Measurements from ENCODE around the gene CHORDC1.

The CHORDC1 gene

DNA sequence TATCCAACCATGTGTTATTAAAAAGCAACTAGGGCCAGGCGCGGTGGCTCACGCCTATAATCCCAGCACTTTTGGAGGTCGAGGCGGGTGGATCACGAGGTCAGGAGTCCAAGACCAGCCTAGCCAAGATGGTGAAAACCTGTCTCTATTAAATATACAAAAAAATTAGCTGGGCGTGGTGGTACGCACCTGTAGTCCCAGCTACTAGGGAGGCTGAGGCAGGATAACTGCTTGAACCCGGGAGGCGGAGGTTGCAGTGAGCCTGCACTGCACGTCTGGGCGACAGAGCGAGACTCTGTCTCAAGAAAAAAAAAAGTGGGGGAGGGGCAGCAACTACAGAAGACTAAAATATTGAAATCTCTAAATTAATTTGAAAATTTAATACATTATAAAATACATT lies 18.4 kb downstream of the CHORDC1 start:
- WGBS (ENCODE audit: insufficient coverage) = 100% methylated on average over 1 of the region's 13 CpGs
- H3K27me3 ChIP-seq (replicated peaks in 2 of 5; ENCODE audit: control insufficient read depth in 4 of 5, insufficient read depth in 5 of 5, low read length in 4 of 5) = no peaks in the 10 kb centered on the region
- no peak overlapping the region for H3K27ac ChIP-seq (ENCODE audit: insufficient read depth in 1 of 2, low read depth in 1 of 2, low read length in 2 of 2, poor library complexity in 1 of 2, severe bottlenecking in 2 of 2)
- CTCF ChIA-PET = interaction anchor here (1.1 to 1.9 kb wide), 6 partner anchors 10 to 76 kb away, joined by 3 to 8 read pairs (median 3); partner anchors contain the start of gene CHORDC1
- H3K36me3 ChIP-seq (ENCODE audit: control insufficient read depth in 4 of 4, insufficient read depth in 4 of 4, low read length in 3 of 4) = peaks cover 6 to 49% (median 27%) of the 10 kb centered on the region in 4 experiments
- no peak overlapping the region for H3K4me3 ChIP-seq (ENCODE audit: control insufficient read depth in 1 of 7, extremely low read depth in 1 of 7, insufficient read depth in 4 of 7, low read depth in 2 of 7, low read length in 6 of 7)
- no peak for DNase-seq
- POLR2A ChIA-PET = no interaction called here
- H3K4me1 ChIP-seq (ENCODE audit: control extremely low read depth in 1 of 4, control insufficient read depth in 4 of 4, insufficient read depth in 4 of 4, low read length in 3 of 4) = no peaks in the 10 kb centered on the region
- H3K9me3 ChIP-seq (ENCODE audit: control extremely low read depth in 1 of 5, control insufficient read depth in 4 of 5, insufficient read depth in 2 of 5, low read depth in 1 of 5, low read length in 4 of 5) = no peaks in the 10 kb centered on the region

DNA sequence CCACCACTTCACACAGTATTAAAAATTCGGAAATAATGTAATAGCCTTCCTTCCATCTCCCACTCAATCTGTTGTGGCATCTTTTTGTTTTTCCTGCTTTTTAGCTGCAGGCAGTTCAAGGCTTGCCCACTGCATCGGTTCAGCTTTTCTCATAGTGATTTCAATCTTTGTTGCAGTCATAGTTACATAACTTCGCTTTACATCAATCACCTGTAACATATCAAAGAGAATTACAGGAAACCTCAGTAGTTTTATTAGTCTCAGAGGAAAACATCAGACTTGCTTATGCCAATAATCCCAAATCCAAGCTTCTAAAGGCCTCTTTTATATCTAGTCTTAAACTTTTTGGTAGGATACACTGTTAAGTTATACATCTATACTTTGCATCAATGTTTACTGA lies 20.5 kb downstream of the CHORDC1 start:
- no peak for DNase-seq
- Histone ChIP-seq H3K9me3 (ENCODE audit: control extremely low read depth in 1 of 5, control insufficient read depth in 4 of 5, insufficient read depth in 2 of 5, low read depth in 1 of 5, low read length in 4 of 5) (no peaks in the 10 kb centered on the region), H3K27ac (ENCODE audit: insufficient read depth in 1 of 2, low read depth in 1 of 2, low read length in 2 of 2, poor library complexity in 1 of 2, severe bottlenecking in 2 of 2) (no peak overlapping the region), H3K27me3 (replicated peaks in 2 of 5; ENCODE audit: control insufficient read depth in 4 of 5, insufficient read depth in 5 of 5, low read length in 4 of 5) (no peaks in the 10 kb centered on the region), H3K4me3 (ENCODE audit: control insufficient read depth in 1 of 7, extremely low read depth in 1 of 7, insufficient read depth in 4 of 7, low read depth in 2 of 7, low read length in 6 of 7) (no peak overlapping the region), H3K36me3 (ENCODE audit: control insufficient read depth in 4 of 4, insufficient read depth in 4 of 4, low read length in 3 of 4) (peaks cover 6 to 41% (median 20%) of the 10 kb centered on the region in 4 experiments), H3K4me1 (ENCODE audit: control extremely low read depth in 1 of 4, control insufficient read depth in 4 of 4, insufficient read depth in 4 of 4, low read length in 3 of 4) (no peaks in the 10 kb centered on the region)
- ChIA-PET POLR2A (no interaction called here), CTCF (no interaction called here)
- WGBS (ENCODE audit: insufficient coverage) = 57% methylated on average over 3 of the region's 3 CpGs

DNA sequence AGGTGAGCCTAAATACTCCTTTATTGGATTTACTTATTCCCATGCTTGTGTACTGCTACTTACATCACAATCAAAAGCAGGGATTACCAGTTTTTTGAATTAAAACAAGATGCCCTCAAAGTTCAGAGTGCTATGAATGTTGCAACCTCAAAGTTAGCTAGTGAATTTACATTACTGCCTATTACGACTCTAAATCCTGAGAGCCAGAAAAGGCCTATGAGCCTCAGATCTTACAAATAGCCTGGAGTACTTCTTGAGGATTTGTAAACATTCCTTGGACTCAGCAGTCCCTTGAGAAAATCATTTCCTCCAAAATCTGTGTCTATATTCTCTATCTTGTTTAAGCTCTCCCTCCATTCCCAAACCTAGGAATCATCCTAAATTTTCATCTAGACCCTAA lies 25.5 kb downstream of the CHORDC1 start:
- 100% methylated on average over 1 of the region's 1 CpG for WGBS (ENCODE audit: insufficient coverage)
- no peak overlapping the region for H3K4me3 ChIP-seq (ENCODE audit: control insufficient read depth in 1 of 7, extremely low read depth in 1 of 7, insufficient read depth in 4 of 7, low read depth in 2 of 7, low read length in 6 of 7)
- H3K36me3 ChIP-seq (ENCODE audit: control insufficient read depth in 4 of 4, insufficient read depth in 4 of 4, low read length in 3 of 4) = peaks cover 2 to 11% (median 4%) of the 10 kb centered on the region in 4 experiments
- no peaks in the 10 kb centered on the region for H3K27me3 ChIP-seq (replicated peaks in 2 of 5; ENCODE audit: control insufficient read depth in 4 of 5, insufficient read depth in 5 of 5, low read length in 4 of 5)
- H3K9me3 ChIP-seq (ENCODE audit: control extremely low read depth in 1 of 5, control insufficient read depth in 4 of 5, insufficient read depth in 2 of 5, low read depth in 1 of 5, low read length in 4 of 5) = no peaks in the 10 kb centered on the region
- ChIA-PET CTCF (interaction anchor here (1.2 kb wide), 1 partner anchor 9 kb away, joined by 3 read pairs; no protein-coding TSS in a partner anchor), POLR2A (interaction anchor here (0.6 kb wide), 1 partner anchor 571 kb away, joined by 3 read pairs; no protein-coding TSS in a partner anchor)
- H3K4me1 ChIP-seq (ENCODE audit: control extremely low read depth in 1 of 4, control insufficient read depth in 4 of 4, insufficient read depth in 4 of 4, low read length in 3 of 4) = no peaks in the 10 kb centered on the region
- DNase-seq = no peak
- H3K27ac ChIP-seq (ENCODE audit: insufficient read depth in 1 of 2, low read depth in 1 of 2, low read length in 2 of 2, poor library complexity in 1 of 2, severe bottlenecking in 2 of 2) = no peak overlapping the region

DNA sequence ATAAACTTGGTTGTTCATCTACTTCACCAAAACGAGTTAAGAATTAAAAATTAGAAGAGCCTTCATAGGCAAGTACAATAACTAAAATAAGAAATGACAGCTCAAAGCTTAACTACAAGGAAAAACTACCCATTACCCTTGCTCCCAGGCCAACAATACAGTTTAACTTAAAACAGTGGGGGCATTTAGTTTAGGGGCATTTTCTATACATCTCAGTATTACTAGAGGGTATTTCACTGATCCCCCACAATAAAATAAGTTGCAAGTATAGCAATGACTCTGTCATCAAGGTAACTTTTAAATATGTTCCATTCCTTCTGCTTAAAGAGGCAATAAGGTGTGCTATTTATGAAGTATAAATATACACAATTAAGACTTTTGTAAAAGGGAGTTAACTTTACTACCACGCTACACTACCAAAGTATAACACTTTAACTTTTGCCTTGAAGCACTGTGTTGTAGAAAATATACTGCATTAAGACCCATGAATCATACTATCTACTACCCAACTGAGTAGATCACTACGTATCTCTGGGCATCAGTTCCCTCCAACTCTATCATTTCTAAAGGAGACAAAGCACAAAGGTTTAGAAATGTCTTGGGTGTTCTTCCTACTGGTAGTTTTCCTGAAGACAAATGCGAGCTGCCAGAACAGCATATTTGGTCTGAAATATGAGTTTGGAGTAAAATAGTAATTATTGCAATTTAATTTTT lies 29.8 kb downstream of the CHORDC1 start:
- Histone ChIP-seq H3K4me1 (ENCODE audit: control extremely low read depth in 1 of 4, control insufficient read depth in 4 of 4, insufficient read depth in 4 of 4, low read length in 3 of 4) (no peaks in the 10 kb centered on the region), H3K4me3 (ENCODE audit: control insufficient read depth in 1 of 7, extremely low read depth in 1 of 7, insufficient read depth in 4 of 7, low read depth in 2 of 7, low read length in 6 of 7) (no peak overlapping the region), H3K9me3 (ENCODE audit: control extremely low read depth in 1 of 5, control insufficient read depth in 4 of 5, insufficient read depth in 2 of 5, low read depth in 1 of 5, low read length in 4 of 5) (no peaks in the 10 kb centered on the region), H3K36me3 (ENCODE audit: control insufficient read depth in 4 of 4, insufficient read depth in 4 of 4, low read length in 3 of 4) (peaks cover 0 to 3% (median 2%) of the 10 kb centered on the region in 4 experiments), H3K27ac (ENCODE audit: insufficient read depth in 1 of 2, low read depth in 1 of 2, low read length in 2 of 2, poor library complexity in 1 of 2, severe bottlenecking in 2 of 2) (no peak overlapping the region), H3K27me3 (replicated peaks in 2 of 5; ENCODE audit: control insufficient read depth in 4 of 5, insufficient read depth in 5 of 5, low read length in 4 of 5) (no peaks in the 10 kb centered on the region)
- POLR2A ChIA-PET = no interaction called here
- CTCF ChIA-PET = interaction anchor here (1.5 kb wide), 1 partner anchor 12 kb away, joined by 5 read pairs; no protein-coding TSS in a partner anchor
- DNase-seq = no peak
- WGBS (ENCODE audit: insufficient coverage) = 100% methylated on average over 1 of the region's 4 CpGs

DNA sequence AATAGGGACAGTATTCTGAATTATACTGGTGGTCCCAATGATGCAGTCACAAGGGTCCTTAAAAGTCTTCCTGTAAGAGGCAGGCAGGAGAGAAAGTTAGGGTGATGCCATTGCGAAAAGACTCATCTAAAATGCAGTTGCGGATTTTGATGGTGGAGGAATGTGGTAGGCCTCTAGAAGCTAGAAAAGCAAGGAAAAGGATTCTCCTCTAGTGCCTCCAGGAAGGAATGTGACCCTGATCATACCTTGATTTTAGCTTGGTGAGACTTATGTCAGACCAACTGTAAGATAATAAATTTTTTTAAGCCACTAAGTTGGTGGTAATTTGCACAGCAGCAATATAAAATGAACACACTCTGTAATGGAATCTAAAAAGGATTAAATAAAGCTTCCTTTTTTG lies 33.8 kb downstream of the CHORDC1 start:
- no peak overlapping the region for H3K27ac ChIP-seq (ENCODE audit: insufficient read depth in 1 of 2, low read depth in 1 of 2, low read length in 2 of 2, poor library complexity in 1 of 2, severe bottlenecking in 2 of 2)
- H3K27me3 ChIP-seq (replicated peaks in 2 of 5; ENCODE audit: control insufficient read depth in 4 of 5, insufficient read depth in 5 of 5, low read length in 4 of 5) = no peaks in the 10 kb centered on the region
- DNase-seq = no peak
- H3K36me3 ChIP-seq (ENCODE audit: control insufficient read depth in 4 of 4, insufficient read depth in 4 of 4, low read length in 3 of 4) = peaks cover 0 to 2% (median 0%) of the 10 kb centered on the region in 4 experiments
- no peaks in the 10 kb centered on the region for H3K4me1 ChIP-seq (ENCODE audit: control extremely low read depth in 1 of 4, control insufficient read depth in 4 of 4, insufficient read depth in 4 of 4, low read length in 3 of 4)
- H3K4me3 ChIP-seq (ENCODE audit: control insufficient read depth in 1 of 7, extremely low read depth in 1 of 7, insufficient read depth in 4 of 7, low read depth in 2 of 7, low read length in 6 of 7) = no peak overlapping the region
- CTCF ChIA-PET = interaction anchor here (1.2 kb wide), 1 partner anchor 10 kb away, joined by 3 read pairs; no protein-coding TSS in a partner anchor
- POLR2A ChIA-PET = no interaction called here
- WGBS (ENCODE audit: insufficient coverage) = 100% methylated on average over 2 of the region's 2 CpGs
- no peaks in the 10 kb centered on the region for H3K9me3 ChIP-seq (ENCODE audit: control extremely low read depth in 1 of 5, control insufficient read depth in 4 of 5, insufficient read depth in 2 of 5, low read depth in 1 of 5, low read length in 4 of 5)

DNA sequence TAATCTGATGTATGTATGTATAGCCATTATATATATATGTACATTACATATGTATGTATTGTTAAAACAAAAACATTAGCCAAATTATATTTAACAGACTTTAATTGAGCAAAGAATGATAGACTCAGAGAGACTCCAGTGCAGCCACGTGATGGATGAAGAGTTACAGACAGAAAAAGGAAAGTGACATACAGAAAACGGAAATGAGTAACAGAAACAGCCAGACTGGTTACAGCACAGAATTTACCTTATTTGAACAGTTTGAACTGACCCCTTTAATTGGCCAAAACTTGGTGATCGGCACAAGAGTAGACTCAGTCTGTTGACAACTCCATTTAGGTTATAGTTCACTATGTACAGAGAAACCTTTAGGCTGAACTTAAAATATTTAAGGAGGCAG lies 35.0 kb downstream of the CHORDC1 start:
- Histone ChIP-seq H3K4me1 (ENCODE audit: control extremely low read depth in 1 of 4, control insufficient read depth in 4 of 4, insufficient read depth in 4 of 4, low read length in 3 of 4) (no peaks in the 10 kb centered on the region), H3K9me3 (ENCODE audit: control extremely low read depth in 1 of 5, control insufficient read depth in 4 of 5, insufficient read depth in 2 of 5, low read depth in 1 of 5, low read length in 4 of 5) (no peaks in the 10 kb centered on the region), H3K36me3 (ENCODE audit: control insufficient read depth in 4 of 4, insufficient read depth in 4 of 4, low read length in 3 of 4) (peaks cover 0 to 2% (median 0%) of the 10 kb centered on the region in 4 experiments), H3K4me3 (ENCODE audit: control insufficient read depth in 1 of 7, extremely low read depth in 1 of 7, insufficient read depth in 4 of 7, low read depth in 2 of 7, low read length in 6 of 7) (no peak overlapping the region), H3K27ac (ENCODE audit: insufficient read depth in 1 of 2, low read depth in 1 of 2, low read length in 2 of 2, poor library complexity in 1 of 2, severe bottlenecking in 2 of 2) (no peak overlapping the region), H3K27me3 (replicated peaks in 2 of 5; ENCODE audit: control insufficient read depth in 4 of 5, insufficient read depth in 5 of 5, low read length in 4 of 5) (no peaks in the 10 kb centered on the region)
- ChIA-PET POLR2A (no interaction called here), CTCF (no interaction called here)
- DNase-seq = no peak
- 100% methylated on average over 3 of the region's 3 CpGs for WGBS (ENCODE audit: insufficient coverage)

DNA sequence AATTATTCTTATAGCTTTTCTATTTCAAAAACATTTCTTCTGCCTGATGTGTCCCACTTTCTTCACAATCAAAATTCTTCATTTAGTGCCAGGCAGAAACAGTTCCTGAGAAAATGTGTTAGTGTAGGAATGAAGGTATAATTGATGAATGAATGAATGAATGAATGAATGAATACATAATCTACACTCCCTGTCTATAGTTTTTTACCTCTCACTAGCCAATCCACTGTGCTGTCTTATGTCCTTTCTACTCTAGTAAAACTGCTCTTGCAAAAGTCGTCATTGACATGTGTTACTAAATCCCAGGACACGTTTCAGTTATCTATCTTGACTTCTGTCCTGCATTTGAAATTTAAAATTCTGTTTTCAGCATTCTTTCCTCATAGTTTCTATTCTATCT lies 42.9 kb downstream of the CHORDC1 start:
- no peak for DNase-seq
- 100% methylated on average over 2 of the region's 2 CpGs for WGBS (ENCODE audit: insufficient coverage)
- no peaks in the 10 kb centered on the region for H3K27me3 ChIP-seq (replicated peaks in 2 of 5; ENCODE audit: control insufficient read depth in 4 of 5, insufficient read depth in 5 of 5, low read length in 4 of 5)
- no peaks in the 10 kb centered on the region for H3K36me3 ChIP-seq (ENCODE audit: control insufficient read depth in 4 of 4, insufficient read depth in 4 of 4, low read length in 3 of 4)
- POLR2A ChIA-PET = no interaction called here
- CTCF ChIA-PET = no interaction called here
- H3K4me3 ChIP-seq (ENCODE audit: control insufficient read depth in 1 of 7, extremely low read depth in 1 of 7, insufficient read depth in 4 of 7, low read depth in 2 of 7, low read length in 6 of 7) = no peak overlapping the region
- no peaks in the 10 kb centered on the region for H3K9me3 ChIP-seq (ENCODE audit: control extremely low read depth in 1 of 5, control insufficient read depth in 4 of 5, insufficient read depth in 2 of 5, low read depth in 1 of 5, low read length in 4 of 5)
- H3K27ac ChIP-seq (ENCODE audit: insufficient read depth in 1 of 2, low read depth in 1 of 2, low read length in 2 of 2, poor library complexity in 1 of 2, severe bottlenecking in 2 of 2) = no peak overlapping the region
- no peaks in the 10 kb centered on the region for H3K4me1 ChIP-seq (ENCODE audit: control extremely low read depth in 1 of 4, control insufficient read depth in 4 of 4, insufficient read depth in 4 of 4, low read length in 3 of 4)
